ENCODE results near the gene AFF2. TPM values are rescaled to one million over a fixed set of nuclear protein-coding genes. Genes with fewer than 3 reads are reported as not detected.

The AFF2 gene
- total and polyA plus RNA-seq, 2 donors (not counting 3 experiments of a cell fraction or from before 2014, with no cell fraction given): 0.03 to 0.07 TPM

DNA sequence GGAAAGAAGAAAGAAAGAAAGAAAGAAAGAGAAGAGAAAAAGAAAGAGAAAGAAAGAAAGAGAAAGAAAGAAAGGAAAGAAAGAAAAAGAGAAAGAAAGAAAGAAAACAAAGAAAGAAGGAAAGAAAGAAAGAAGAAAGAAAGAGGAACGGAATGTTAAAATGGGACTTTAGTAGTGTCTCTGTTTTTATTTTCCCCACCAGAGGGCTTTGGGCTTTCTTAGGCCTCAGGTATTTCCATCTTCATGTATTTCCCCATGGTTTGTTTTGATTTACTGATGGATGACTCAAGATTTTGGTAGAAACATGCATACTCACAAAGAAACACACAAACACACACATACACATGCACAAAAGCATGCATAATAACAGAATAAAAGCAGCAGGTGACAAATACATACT is 181.2 kb downstream of the AFF2 start:
- H3K4me3 ChIP-seq (replicated peaks in 1 of 3; ENCODE audit: insufficient read depth in 1 of 3, low read depth in 1 of 3, low read length in 3 of 3): no peak overlapping the region

DNA sequence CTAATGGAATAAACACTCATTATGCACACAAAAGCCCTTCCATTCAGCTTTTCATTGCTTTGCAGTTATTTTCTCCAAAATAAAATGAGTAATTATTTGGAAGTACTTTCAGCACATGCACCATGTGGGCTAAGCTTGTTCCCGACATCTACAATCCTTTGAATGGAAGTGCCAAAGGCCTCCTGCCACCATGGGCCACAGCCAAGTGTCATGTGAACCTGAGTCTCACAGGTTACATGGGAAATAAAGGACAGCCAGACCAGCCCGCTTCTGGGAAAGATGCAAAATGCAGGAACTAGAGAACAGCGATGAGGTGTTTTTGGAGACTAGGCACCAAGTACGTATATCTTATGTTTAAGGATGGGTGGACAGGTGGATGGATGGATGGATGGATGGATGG is 181.8 kb downstream of the AFF2 start:
- BruUV-seq (replicated peaks): no TSS peak
- H3K9me3 ChIP-seq (replicated peaks; ENCODE audit: control insufficient read depth, insufficient read depth, low read length): no peaks in the 10 kb centered on the region
- intact Hi-C loops (cut with micrococcal nuclease) (no loop called here), dilution Hi-C loops (cut with MboI; ENCODE audit: extremely low pct_ligation_motif_present, low sequenced_read_pairs) (no loop called here)
- no peak overlapping the region for H3K27ac ChIP-seq (ENCODE audit: insufficient read depth, low read depth, low read length)
- no peaks in the 10 kb centered on the region for H3K9me1 ChIP-seq (replicated peaks; ENCODE audit: control insufficient read depth, extremely low read depth, insufficient read depth, low read length)
- FAIRE-seq (no peak), DNase-seq (ENCODE audit: low read depth, low spot score) (no peak)
- CTCF ChIA-PET: no interaction called here
- no peaks in the 10 kb centered on the region for H3K27me3 ChIP-seq (ENCODE audit: control insufficient read depth in 2 of 2, insufficient read depth in 2 of 2, low read length in 2 of 2)
- POLR2A ChIA-PET: no interaction called here
- no peak for TF ChIP-seq MYC (IDR thresholded peaks at IDR 0.05; ENCODE audit: low read depth, low read length)
- TF ChIP-seq POLR2A (IDR thresholded peaks at IDR 0.05; ENCODE audit: low read depth, low read length): no peak
- TF ChIP-seq, protein P1, sequence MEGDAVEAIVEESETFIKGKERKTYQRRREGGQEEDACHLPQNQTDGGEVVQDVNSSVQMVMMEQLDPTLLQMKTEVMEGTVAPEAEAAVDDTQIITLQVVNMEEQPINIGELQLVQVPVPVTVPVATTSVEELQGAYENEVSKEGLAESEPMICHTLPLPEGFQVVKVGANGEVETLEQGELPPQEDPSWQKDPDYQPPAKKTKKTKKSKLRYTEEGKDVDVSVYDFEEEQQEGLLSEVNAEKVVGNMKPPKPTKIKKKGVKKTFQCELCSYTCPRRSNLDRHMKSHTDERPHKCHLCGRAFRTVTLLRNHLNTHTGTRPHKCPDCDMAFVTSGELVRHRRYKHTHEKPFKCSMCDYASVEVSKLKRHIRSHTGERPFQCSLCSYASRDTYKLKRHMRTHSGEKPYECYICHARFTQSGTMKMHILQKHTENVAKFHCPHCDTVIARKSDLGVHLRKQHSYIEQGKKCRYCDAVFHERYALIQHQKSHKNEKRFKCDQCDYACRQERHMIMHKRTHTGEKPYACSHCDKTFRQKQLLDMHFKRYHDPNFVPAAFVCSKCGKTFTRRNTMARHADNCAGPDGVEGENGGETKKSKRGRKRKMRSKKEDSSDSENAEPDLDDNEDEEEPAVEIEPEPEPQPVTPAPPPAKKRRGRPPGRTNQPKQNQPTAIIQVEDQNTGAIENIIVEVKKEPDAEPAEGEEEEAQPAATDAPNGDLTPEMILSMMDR (IDR thresholded peaks at IDR 0.05; ENCODE audit: extremely low read depth in 1 of 2, insufficient read depth in 1 of 2, low read depth in 1 of 2, low read length in 2 of 2): no peak
- TF ChIP-seq FOS (IDR thresholded peaks at IDR 0.05; ENCODE audit: borderline replicate concordance, insufficient read depth, low read length): no peak
- TF ChIP-seq JUN (IDR thresholded peaks at IDR 0.05; ENCODE audit: borderline replicate concordance, insufficient read depth, insufficient read length, low read depth): no peak
- TF ChIP-seq GATA2 (IDR thresholded peaks at IDR 0.05; ENCODE audit: insufficient read depth, insufficient read length, low read depth, low read length): no peak
- TF ChIP-seq EZH2 (IDR thresholded peaks at IDR 0.05; ENCODE audit: borderline replicate concordance, low read depth, low read length, severe bottlenecking): no peak
- TF ChIP-seq, protein P2, sequence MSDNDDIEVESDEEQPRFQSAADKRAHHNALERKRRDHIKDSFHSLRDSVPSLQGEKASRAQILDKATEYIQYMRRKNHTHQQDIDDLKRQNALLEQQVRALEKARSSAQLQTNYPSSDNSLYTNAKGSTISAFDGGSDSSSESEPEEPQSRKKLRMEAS (IDR thresholded peaks at IDR 0.05; ENCODE audit: insufficient read depth, insufficient read length): no peak
- TF ChIP-seq POLR2AphosphoS5 (IDR thresholded peaks at IDR 0.05; ENCODE audit: insufficient read depth, low read depth, low read length): no peak
- no peaks in the 10 kb centered on the region for H3K4me1 ChIP-seq (ENCODE audit: control insufficient read depth, extremely low read depth, insufficient read depth, low read length)
- H2AFZ ChIP-seq (ENCODE audit: low read depth, low read length): no peak overlapping the region
- H4K20me1 ChIP-seq (replicated peaks; ENCODE audit: control insufficient read depth, extremely low read depth, insufficient read depth, low read length): no peaks in the 10 kb centered on the region
- H3K79me2 ChIP-seq (ENCODE audit: control insufficient read depth, insufficient read depth, low read length): no peaks in the 10 kb centered on the region
- H3K9ac ChIP-seq (replicated peaks; ENCODE audit: extremely low read depth, insufficient read depth, low read length): no peak overlapping the region
- H3K4me2 ChIP-seq (ENCODE audit: insufficient read depth, low read length): no peak overlapping the region
- H3K4me3 ChIP-seq (replicated peaks in 1 of 3; ENCODE audit: insufficient read depth in 1 of 3, low read depth in 1 of 3, low read length in 3 of 3): no peak overlapping the region
- no peaks in the 10 kb centered on the region for H3K36me3 ChIP-seq (ENCODE audit: control insufficient read depth in 2 of 2, extremely low read depth in 1 of 2, insufficient read depth in 2 of 2, low read length in 2 of 2)

More for the DNA sequence above, 181.2 kb downstream of the AFF2 start:
- Histone ChIP-seq H4K20me1 (replicated peaks; ENCODE audit: control insufficient read depth, extremely low read depth, insufficient read depth, low read length) (no peaks in the 10 kb centered on the region), H2AFZ (ENCODE audit: low read depth, low read length) (no peak overlapping the region), H3K9ac (replicated peaks; ENCODE audit: extremely low read depth, insufficient read depth, low read length) (no peak overlapping the region), H3K79me2 (ENCODE audit: control insufficient read depth, insufficient read depth, low read length) (no peaks in the 10 kb centered on the region), H3K9me1 (replicated peaks; ENCODE audit: control insufficient read depth, extremely low read depth, insufficient read depth, low read length) (no peaks in the 10 kb centered on the region), H3K4me2 (ENCODE audit: insufficient read depth, low read length) (no peak overlapping the region), H3K4me1 (ENCODE audit: control insufficient read depth, extremely low read depth, insufficient read depth, low read length) (no peaks in the 10 kb centered on the region), H3K27me3 (ENCODE audit: control insufficient read depth in 2 of 2, insufficient read depth in 2 of 2, low read length in 2 of 2) (no peaks in the 10 kb centered on the region), H3K9me3 (replicated peaks; ENCODE audit: control insufficient read depth, insufficient read depth, low read length) (no peaks in the 10 kb centered on the region), H3K36me3 (ENCODE audit: control insufficient read depth in 2 of 2, extremely low read depth in 1 of 2, insufficient read depth in 2 of 2, low read length in 2 of 2) (no peaks in the 10 kb centered on the region), H3K27ac (ENCODE audit: insufficient read depth, low read depth, low read length) (no peak overlapping the region)
- ChIA-PET POLR2A (no interaction called here), CTCF (no interaction called here)
- dilution Hi-C loops (cut with MboI; ENCODE audit: extremely low pct_ligation_motif_present, low sequenced_read_pairs): no loop called here
- BruUV-seq (replicated peaks): no TSS peak
- DNase-seq (ENCODE audit: low read depth, low spot score): no peak
- TF ChIP-seq FOS (IDR thresholded peaks at IDR 0.05; ENCODE audit: borderline replicate concordance, insufficient read depth, low read length) (no peak), POLR2AphosphoS5 (IDR thresholded peaks at IDR 0.05; ENCODE audit: insufficient read depth, low read depth, low read length) (no peak)
- TF ChIP-seq, protein P2 (IDR thresholded peaks at IDR 0.05; ENCODE audit: insufficient read depth, insufficient read length): no peak
- TF ChIP-seq, protein P1 (IDR thresholded peaks at IDR 0.05; ENCODE audit: extremely low read depth in 1 of 2, insufficient read depth in 1 of 2, low read depth in 1 of 2, low read length in 2 of 2): no peak
- FAIRE-seq: no peak
- intact Hi-C loops (cut with micrococcal nuclease): no loop called here

All from endothelial cell of umbilical vein (primary cell).